Fibroblast of gingiva (primary cell): ENCODE data around the gene CCNG1.

Experiments used
- DNase-seq: peaks from one replicate; pipeline ENCODE4 v3.0.0-alpha.2; 2011; ENCODE audit warnings: low read depth

The CCNG1 gene

DNA sequence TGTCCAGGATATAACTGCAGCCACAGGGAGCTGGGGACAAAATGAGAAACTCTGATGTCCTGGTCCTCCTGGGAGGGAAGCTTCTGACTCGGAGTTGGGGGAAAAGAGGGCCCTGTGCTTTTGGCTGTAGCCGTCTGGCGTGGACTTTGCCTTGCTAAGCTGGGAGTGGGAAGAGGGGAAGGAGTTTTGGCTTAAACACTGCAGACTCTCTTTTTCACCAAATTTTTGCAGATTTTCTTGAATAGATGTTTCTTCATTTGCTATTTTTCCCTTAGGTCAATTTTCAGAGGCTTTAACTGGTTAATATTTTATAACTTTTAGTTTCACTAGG lies 52.3 kb downstream of the CCNG1 start:
- DNase-seq, result no peak
